ENCODE data around the gene GIPC2. TPM values are rescaled to one million over a fixed set of nuclear protein-coding genes. Genes with fewer than 3 reads are reported as not detected.

The GIPC2 gene
- total and polyA plus RNA-seq, 9 of the 15 experiments (the other 6 are each of a cell fraction or from before 2014, with no cell fraction given), result 0.01 to 0.05 (median 0.04) TPM; not detected in 3

GRCh38 chr1:78004719-78005447 is 40.9 kb upstream of the GIPC2 start, which contains the start of gene DNAJB4 (continued):
- no peak for TF ChIP-seq SREBF1 (IDR thresholded peaks at IDR 0.05; ENCODE audit: borderline replicate concordance, low read depth, low read length)
- TF ChIP-seq RNF2 (IDR thresholded peaks at IDR 0.05), result no peak
- TF ChIP-seq ZC3H8 (IDR thresholded peaks at IDR 0.05), result no peak
- no peak for TF ChIP-seq HIVEP1 (CRISPR knock-in tag; IDR thresholded peaks at IDR 0.05)
- TF ChIP-seq CCAR2 (IDR thresholded peaks at IDR 0.05; ENCODE audit: low read depth, low read length), result no peak
- TF ChIP-seq ZNF134 (CRISPR knock-in tag; conservative IDR thresholded peaks at IDR 0.05), result no peak
- TF ChIP-seq POLR3A (IDR thresholded peaks at IDR 0.05; ENCODE audit: borderline replicate concordance, extremely low read depth, insufficient read depth, insufficient read length), result no peak
- TF ChIP-seq SETDB1 (IDR thresholded peaks at IDR 0.05; ENCODE audit: low read length), result no peak
- TF ChIP-seq THRB (CRISPR knock-in tag; conservative IDR thresholded peaks at IDR 0.05), result no peak
- TF ChIP-seq PREB (CRISPR knock-in tag; IDR thresholded peaks at IDR 0.05), result no peak
- TF ChIP-seq ZNF830 (CRISPR knock-in tag; IDR thresholded peaks at IDR 0.05), result 0 out of 2 replicates have a peak, but pooled peaks have one; percentile 32
- no peak for TF ChIP-seq PHB2 (IDR thresholded peaks at IDR 0.05; ENCODE audit: low read depth)
- peak; percentile 93; the same call in 1 of the 2 replicates for TF ChIP-seq MTA3 (IDR thresholded peaks at IDR 0.05; ENCODE audit: borderline replicate concordance)
- no peak for TF ChIP-seq ZBTB49 (CRISPR knock-in tag; IDR thresholded peaks at IDR 0.05; ENCODE audit: borderline replicate concordance)
- TF ChIP-seq NR2C2 (CRISPR knock-in tag; IDR thresholded peaks at IDR 0.05), result no peak
- no peak; the same call in 1 of the 2 replicates for TF ChIP-seq NR2C2 (tag; IDR thresholded peaks at IDR 0.05)
- no peak for TF ChIP-seq PML (IDR thresholded peaks at IDR 0.05; ENCODE audit: low read length)
- no peak for TF ChIP-seq CBX5 (IDR thresholded peaks at IDR 0.05; ENCODE audit: borderline replicate concordance, low read depth)
- TF ChIP-seq ZNF449 (CRISPR knock-in tag; IDR thresholded peaks at IDR 0.05), result no peak
- no peak; the same call in 1 of the 2 replicates for TF ChIP-seq SMARCE1 (IDR thresholded peaks at IDR 0.05)
- 0 out of 2 replicates have a peak, but pooled peaks have one; percentile 39 for TF ChIP-seq MBD2 (IDR thresholded peaks at IDR 0.05; ENCODE audit: borderline replicate concordance, low read depth)
- TF ChIP-seq MCM7 (IDR thresholded peaks at IDR 0.05), result no peak
- TF ChIP-seq MECOM (CRISPR knock-in tag; IDR thresholded peaks at IDR 0.05), result no peak; the same call in 1 of the 2 replicates

Data from K562 (cell line).